ENCODE results near the gene EID3.

The EID3 gene

GRCh38 chr12:104280111-104280510, 23.4 kb upstream of the EID3 start:
- DNase-seq (ENCODE audit: low spot score): no peak
- CTCF ChIA-PET: interaction anchor here (0.8 kb wide), 1 partner anchor 49 kb away, joined by 5 read pairs; no protein-coding TSS in a partner anchor

GRCh38 chr12:104280717-104281458, 22.7 kb upstream of the EID3 start:
- ChIA-PET POLR2A (ENCODE audit: low non-redundant PET) (no interaction called here), CTCF (interaction anchor here (0.8 kb wide), 1 partner anchor 50 kb away, joined by 5 read pairs; no protein-coding TSS in a partner anchor)
- H3K27ac ChIP-seq: no peak overlapping the region
- TF ChIP-seq CTCF (conservative IDR thresholded peaks at IDR 0.05; ENCODE audit: low read depth): no peak
- peak; percentile 67 for DNase-seq (ENCODE audit: low spot score)

More at GRCh38 chr12:104280111-104280510, 23.4 kb upstream of the EID3 start:
- POLR2A ChIA-PET (ENCODE audit: low non-redundant PET): no interaction called here
- no peak for TF ChIP-seq CTCF (conservative IDR thresholded peaks at IDR 0.05; ENCODE audit: low read depth)
- H3K27ac ChIP-seq: no peak overlapping the region

- TF ChIP-seq CTCF (conservative IDR thresholded peaks at IDR 0.05; ENCODE audit: low read depth): no peak
- ChIA-PET POLR2A (ENCODE audit: low non-redundant PET) (no interaction called here), CTCF (no interaction called here)
- H3K27ac ChIP-seq: no peak overlapping the region
- DNase-seq (ENCODE audit: low spot score): no peak
Measured at GRCh38 chr12:104281636-104282035, 21.9 kb upstream of the EID3 start.

- DNase-seq (ENCODE audit: low spot score): no peak
- POLR2A ChIA-PET (ENCODE audit: low non-redundant PET): no interaction called here
- TF ChIP-seq CTCF (conservative IDR thresholded peaks at IDR 0.05; ENCODE audit: low read depth): no peak
- CTCF ChIA-PET: no interaction called here
- H3K27ac ChIP-seq: no peak overlapping the region
Measured at GRCh38 chr12:104282109-104282508, 21.4 kb upstream of the EID3 start.

DNA sequence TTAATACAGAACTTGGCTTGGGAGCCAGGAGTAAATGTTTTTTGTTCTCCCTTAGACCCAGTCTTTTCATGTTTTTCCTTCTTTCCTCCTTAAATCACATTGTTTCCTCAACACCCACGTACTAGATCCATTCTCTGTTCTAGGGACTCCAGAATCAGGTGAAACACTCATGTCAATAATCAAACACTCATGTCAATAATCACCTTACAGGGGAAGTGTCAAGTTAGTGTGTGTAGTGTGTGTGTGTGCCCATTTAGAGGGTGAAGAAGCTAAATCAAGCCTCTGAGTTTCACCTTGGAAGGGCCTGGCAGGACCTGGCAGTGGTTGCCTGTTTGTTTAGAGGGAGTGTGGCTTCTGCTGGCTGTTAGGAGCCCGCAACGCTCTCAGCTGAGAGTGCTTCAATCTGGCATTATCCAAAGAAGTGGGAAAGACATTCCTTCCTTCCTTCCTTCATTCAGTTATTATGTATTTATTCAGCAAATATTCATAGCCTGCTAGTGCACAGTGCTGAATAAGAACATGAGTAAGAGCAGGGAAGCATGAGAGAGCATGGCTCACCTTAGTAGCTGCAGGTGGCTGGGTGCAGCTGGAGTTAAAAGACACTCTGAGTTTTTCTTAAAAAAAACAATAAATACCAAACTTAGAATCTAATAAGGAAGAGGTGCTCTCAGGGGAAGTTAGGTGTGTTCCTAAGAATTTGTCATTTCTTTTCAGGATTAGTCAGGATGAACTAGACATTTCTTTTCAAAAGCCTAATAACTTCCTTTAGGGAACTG, 17.6 kb upstream of the EID3 start:
- ChIA-PET POLR2A (ENCODE audit: low non-redundant PET) (no interaction called here), CTCF (interaction anchor here (0.5 to 1.4 kb wide), 3 partner anchors 8 to 23 kb away, joined by 3 to 4 read pairs (median 3); no protein-coding TSS in a partner anchor)
- DNase-seq (ENCODE audit: low spot score): peak; percentile 77
- no peak for TF ChIP-seq CTCF (conservative IDR thresholded peaks at IDR 0.05; ENCODE audit: low read depth)
- peak overlapping the region; percentile 98 for H3K27ac ChIP-seq

Data from RWPE1 (cell line).